Uterus (tissue), 2 donors: ENCODE measurements around the gene CLK2.

Experiments
- POLR2A ChIP-seq, 2 donors: fragments of 450-650 bp; IDR thresholded peaks; one replicate each; pipeline ENCODE4 v1.6.1; 2016; ENCODE audit warnings: antibody characterized with exemption in 2 of 2, mild to moderate bottlenecking in 1 of 2, moderate library complexity in 1 of 2
- TF ChIP-seq, protein P1 (sequence below), 4 experiments: fragments of 200-600 bp in 2 of 4; fragments of 450-650 bp in 2 of 4; sonication (generic) in 2 of 4; IDR thresholded peaks; one replicate each; pipeline ENCODE4 v1.5.1; 2016 to 2019; ENCODE audit warnings: antibody characterized with exemption in 4 of 4, mild to moderate bottlenecking in 2 of 4, moderate library complexity in 1 of 4

DNA sequence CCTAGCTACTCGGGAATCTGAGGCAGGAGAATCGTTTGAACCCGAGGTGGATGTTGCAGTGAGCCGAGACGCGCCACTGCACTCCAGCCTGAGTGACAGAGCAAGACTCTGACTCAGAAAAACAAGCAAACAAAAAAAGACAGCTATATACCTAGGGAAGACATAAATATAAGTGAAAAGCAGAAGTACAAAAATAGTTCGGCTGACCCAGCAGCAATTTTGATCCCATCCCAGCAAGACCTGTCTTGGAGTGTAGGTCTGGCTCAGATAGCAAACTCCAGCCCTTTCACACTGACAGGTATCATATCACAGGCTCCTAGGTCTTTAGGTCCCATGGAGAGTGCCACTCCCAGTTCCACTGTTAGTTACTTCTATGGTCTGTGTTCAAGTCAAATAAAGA is 50.3 kb downstream of the CLK2 start:
- TF ChIP-seq, protein P1, sequence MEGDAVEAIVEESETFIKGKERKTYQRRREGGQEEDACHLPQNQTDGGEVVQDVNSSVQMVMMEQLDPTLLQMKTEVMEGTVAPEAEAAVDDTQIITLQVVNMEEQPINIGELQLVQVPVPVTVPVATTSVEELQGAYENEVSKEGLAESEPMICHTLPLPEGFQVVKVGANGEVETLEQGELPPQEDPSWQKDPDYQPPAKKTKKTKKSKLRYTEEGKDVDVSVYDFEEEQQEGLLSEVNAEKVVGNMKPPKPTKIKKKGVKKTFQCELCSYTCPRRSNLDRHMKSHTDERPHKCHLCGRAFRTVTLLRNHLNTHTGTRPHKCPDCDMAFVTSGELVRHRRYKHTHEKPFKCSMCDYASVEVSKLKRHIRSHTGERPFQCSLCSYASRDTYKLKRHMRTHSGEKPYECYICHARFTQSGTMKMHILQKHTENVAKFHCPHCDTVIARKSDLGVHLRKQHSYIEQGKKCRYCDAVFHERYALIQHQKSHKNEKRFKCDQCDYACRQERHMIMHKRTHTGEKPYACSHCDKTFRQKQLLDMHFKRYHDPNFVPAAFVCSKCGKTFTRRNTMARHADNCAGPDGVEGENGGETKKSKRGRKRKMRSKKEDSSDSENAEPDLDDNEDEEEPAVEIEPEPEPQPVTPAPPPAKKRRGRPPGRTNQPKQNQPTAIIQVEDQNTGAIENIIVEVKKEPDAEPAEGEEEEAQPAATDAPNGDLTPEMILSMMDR (IDR thresholded peaks at IDR 0.05), result no peak
- TF ChIP-seq POLR2A (IDR thresholded peaks at IDR 0.05), result no peak
